HG03558 (cell line): Measurements from ENCODE around the gene XKR7.

ENCODE experiments used
- ATAC-seq: cut with Tn5 transposase; IDR thresholded peaks from one replicate; pipeline ENCODE4 v1.9.1; 2021; ENCODE audit warnings: moderate number of reproducible peaks; ENCODE audit not compliant: unreplicated experiment; ENCODE audit errors: extremely low read depth

XKR7 gene

GRCh38 chr20:32034581-32035425, 66.9 kb downstream of the XKR7 start:
- no peak for ATAC-seq

GRCh38 chr20:32035426-32035779, 67.5 kb downstream of the XKR7 start:
- ATAC-seq, result no peak

- ATAC-seq, result no peak
These were observed 68.3 kb downstream of the XKR7 start for GRCh38 chr20:32036252-32036651.

DNA sequence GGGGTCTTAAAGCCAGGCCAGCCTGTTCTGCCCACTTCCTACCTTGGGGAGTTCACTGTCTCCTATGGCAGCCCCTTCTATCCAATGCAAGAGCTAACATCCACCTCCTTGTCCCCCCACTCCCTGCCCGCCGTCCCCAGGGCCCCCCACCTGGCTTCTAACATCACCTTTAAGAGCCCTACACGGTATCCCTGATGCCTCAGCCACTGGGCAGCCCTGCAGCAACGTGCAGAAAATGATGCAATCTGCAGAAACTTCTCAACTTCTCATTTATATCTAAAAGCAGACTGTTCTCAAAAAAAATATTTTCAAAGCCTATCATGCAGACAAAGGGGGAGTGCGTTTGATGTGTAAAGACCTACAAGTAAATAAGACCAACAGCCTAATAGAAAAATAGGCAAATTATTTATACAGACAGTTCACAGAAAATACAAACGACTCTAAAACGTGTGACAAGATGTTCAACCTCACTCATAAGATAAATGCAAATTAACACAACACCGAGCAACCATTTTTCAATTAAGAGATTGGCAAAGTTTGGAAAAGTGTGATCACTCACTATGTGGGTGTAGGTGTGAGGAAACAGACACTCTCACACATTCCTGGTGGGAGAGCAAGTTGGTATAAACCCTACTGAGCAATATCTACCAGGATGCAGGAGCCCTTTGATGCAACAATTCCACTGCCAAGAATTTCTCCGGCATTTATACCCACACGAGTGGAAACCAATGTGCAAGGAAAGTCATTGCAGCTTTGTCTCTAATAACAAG, 69.0 kb downstream of the XKR7 start:
- no peak for ATAC-seq

DNA sequence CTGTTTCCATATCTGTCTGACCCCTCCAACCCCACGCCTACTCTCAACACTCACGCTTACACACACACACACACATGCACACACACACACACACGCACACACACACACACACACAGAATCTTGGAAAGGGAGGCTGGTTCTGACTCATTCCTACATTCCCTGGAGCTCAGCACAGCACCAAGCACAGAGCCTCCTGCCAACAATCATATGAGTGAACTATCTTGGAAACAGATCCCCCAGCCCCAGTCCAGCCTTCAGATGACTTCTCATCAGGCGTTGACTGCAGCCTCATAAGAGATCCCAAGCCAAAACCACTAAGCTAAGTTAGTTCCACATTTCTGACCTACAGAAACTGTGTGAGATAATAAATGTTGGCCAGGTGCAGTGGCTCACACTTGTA, 70.0 kb downstream of the XKR7 start:
- no peak for ATAC-seq

GRCh38 chr20:32040142-32040953, 72.4 kb downstream of the XKR7 start:
- no peak for ATAC-seq

DNA sequence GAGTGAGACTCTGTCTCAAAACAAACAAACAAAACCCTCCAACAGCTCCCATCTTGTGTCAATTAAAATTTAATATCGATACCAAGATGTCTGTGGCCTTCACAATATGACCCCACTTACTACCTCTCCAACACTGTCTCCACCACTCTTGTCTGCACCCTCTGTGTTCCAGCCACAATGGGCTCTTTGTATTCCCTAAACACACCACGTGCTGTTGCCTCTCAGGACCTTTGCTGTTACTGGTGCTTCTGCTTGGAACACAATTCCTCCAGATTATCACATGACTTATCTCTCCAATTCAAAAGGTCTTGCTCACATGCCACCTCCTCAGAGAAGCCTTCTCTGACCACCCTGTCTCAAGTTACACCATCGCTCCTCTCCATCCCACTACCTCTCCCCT, 78.0 kb downstream of the XKR7 start:
- no peak for ATAC-seq

- ATAC-seq, result no peak
These were observed 82.4 kb downstream of the XKR7 start for GRCh38 chr20:32050324-32050841.

GRCh38 chr20:32050851-32051556, 83.1 kb downstream of the XKR7 start:
- no peak for ATAC-seq

GRCh38 chr20:32051720-32052089, 83.8 kb downstream of the XKR7 start:
- ATAC-seq, result no peak

DNA sequence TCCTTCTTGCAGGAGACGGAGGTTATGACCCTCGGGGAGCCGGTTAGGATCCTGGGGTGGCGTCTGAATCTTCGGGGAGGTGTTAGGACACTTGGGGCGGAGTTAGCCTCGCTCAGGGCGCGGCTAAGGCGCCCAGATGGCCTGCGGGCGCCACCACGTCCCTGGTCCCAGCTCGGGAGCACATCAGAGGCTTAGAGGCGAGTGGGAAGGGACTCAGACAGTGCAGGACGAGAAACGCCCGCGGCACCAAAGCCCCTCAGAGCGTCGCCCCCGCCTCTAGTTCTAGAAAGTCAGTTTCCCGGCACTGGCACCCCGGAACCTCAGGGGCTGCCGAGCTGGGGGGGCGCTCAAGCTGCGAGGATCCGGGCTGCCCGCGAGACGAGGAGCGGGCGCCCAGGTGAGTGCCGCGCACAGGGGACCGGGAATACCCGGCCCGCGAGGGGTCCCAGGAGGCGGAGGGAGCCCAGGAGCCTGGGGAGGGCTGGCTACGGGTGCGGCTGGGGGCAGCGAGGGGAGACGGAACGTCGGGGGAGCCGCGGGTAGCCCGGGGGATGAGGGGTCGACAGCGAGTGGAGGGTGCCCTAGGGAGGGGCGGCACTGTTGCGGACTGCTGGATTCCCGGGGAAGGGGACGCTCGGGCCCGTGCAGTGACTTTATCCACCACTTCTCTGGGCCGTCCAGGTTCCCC, 84.3 kb downstream of the XKR7 start, which contains the start of gene HCK:
Gene HCK, plus strand, starts transcription at position 153 of the 688 bp plus-strand sequence.
- no peak for ATAC-seq

GRCh38 chr20:32052778-32053362, 84.9 kb downstream of the XKR7 start:
- no peak for ATAC-seq
